ENCODE measurements around the gene PCDHAC2. TPM values are rescaled to one million over a fixed set of nuclear protein-coding genes. Genes with fewer than 3 reads are reported as not detected.

PCDHAC2 gene
- total RNA-seq, 1 donor from 2014 or later, result 16.8 TPM

GRCh38 chr5:140965905-140966292 is 377 bp upstream of the PCDHAC2 start:
- Histone ChIP-seq H3K4me3 (ENCODE audit: low read depth, low read length) (peak overlapping the region; percentile 55), H3K27me3 (ENCODE audit: control insufficient read depth, insufficient read depth, low read length) (no peaks in the 10 kb centered on the region), H3K36me3 (ENCODE audit: control insufficient read depth, insufficient read depth, low read length) (no peaks in the 10 kb centered on the region)
- DNase-seq (ENCODE audit: low read depth) (no peak), FAIRE-seq (no peak)
- TF ChIP-seq CTCF (IDR thresholded peaks at IDR 0.05; ENCODE audit: insufficient read depth, low read length, severe bottlenecking), result no peak

GRCh38 chr5:140967226-140967893 is 1.1 kb downstream of the PCDHAC2 start:
- H3K4me3 ChIP-seq (ENCODE audit: low read depth, low read length), result peak overlapping the region; percentile 55
- no peaks in the 10 kb centered on the region for H3K27me3 ChIP-seq (ENCODE audit: control insufficient read depth, insufficient read depth, low read length)
- no peaks in the 10 kb centered on the region for H3K36me3 ChIP-seq (ENCODE audit: control insufficient read depth, insufficient read depth, low read length)
- no peak for DNase-seq (ENCODE audit: low read depth)
- no peak for TF ChIP-seq CTCF (IDR thresholded peaks at IDR 0.05; ENCODE audit: insufficient read depth, low read length, severe bottlenecking)
- peak; percentile 18 for FAIRE-seq

- no peaks in the 10 kb centered on the region for H3K36me3 ChIP-seq (ENCODE audit: control insufficient read depth, insufficient read depth, low read length)
Measured at GRCh38 chr5:140969880-140970279, 3.6 kb downstream of the PCDHAC2 start.

GRCh38 chr5:140973550-140973949 is 7.3 kb downstream of the PCDHAC2 start:
- Histone ChIP-seq H3K27me3 (ENCODE audit: control insufficient read depth, insufficient read depth, low read length) (no peaks in the 10 kb centered on the region), H3K36me3 (ENCODE audit: control insufficient read depth, insufficient read depth, low read length) (no peaks in the 10 kb centered on the region), H3K4me3 (ENCODE audit: low read depth, low read length) (no peak overlapping the region)
- TF ChIP-seq CTCF (IDR thresholded peaks at IDR 0.05; ENCODE audit: insufficient read depth, low read length, severe bottlenecking), result no peak
- no peak for DNase-seq (ENCODE audit: low read depth)
- no peak for FAIRE-seq

More at GRCh38 chr5:140969880-140970279, 3.6 kb downstream of the PCDHAC2 start:
- Histone ChIP-seq H3K27me3 (ENCODE audit: control insufficient read depth, insufficient read depth, low read length) (no peaks in the 10 kb centered on the region), H3K4me3 (ENCODE audit: low read depth, low read length) (no peak overlapping the region)
- DNase-seq (ENCODE audit: low read depth) (no peak), FAIRE-seq (no peak)
- TF ChIP-seq CTCF (IDR thresholded peaks at IDR 0.05; ENCODE audit: insufficient read depth, low read length, severe bottlenecking), result no peak

GRCh38 chr5:140977003-140977402 is 10.7 kb downstream of the PCDHAC2 start:
- no peak for TF ChIP-seq CTCF (IDR thresholded peaks at IDR 0.05; ENCODE audit: insufficient read depth, low read length, severe bottlenecking)
- peak; percentile 23 for FAIRE-seq
- Histone ChIP-seq H3K4me3 (ENCODE audit: low read depth, low read length) (no peak overlapping the region), H3K36me3 (ENCODE audit: control insufficient read depth, insufficient read depth, low read length) (no peaks in the 10 kb centered on the region), H3K27me3 (ENCODE audit: control insufficient read depth, insufficient read depth, low read length) (no peaks in the 10 kb centered on the region)
- DNase-seq (ENCODE audit: low read depth), result peak; percentile 87

- no peak for TF ChIP-seq CTCF (IDR thresholded peaks at IDR 0.05; ENCODE audit: insufficient read depth, low read length, severe bottlenecking)
- Histone ChIP-seq H3K36me3 (ENCODE audit: control insufficient read depth, insufficient read depth, low read length) (no peaks in the 10 kb centered on the region), H3K4me3 (ENCODE audit: low read depth, low read length) (no peak overlapping the region), H3K27me3 (ENCODE audit: control insufficient read depth, insufficient read depth, low read length) (no peaks in the 10 kb centered on the region)
- FAIRE-seq, result peak; percentile 89
- peak; percentile 8 for DNase-seq (ENCODE audit: low read depth)
Measured at GRCh38 chr5:140978260-140978659, 12.0 kb downstream of the PCDHAC2 start.

All from bronchial epithelial cell (primary cell).